BLaER1 treated with 17β-estradiol and CSF1 and Interleukin-3, amounts not matched to agents 10 nM and 100 nM (cell line): ENCODE data around the gene DHFR.

Source experiments
- H3K27ac ChIP-seq, 11 experiments: shearing (Covaris generic); formaldehyde crosslinking; 2 replicates each; pipeline ENCODE4 v1.8.1; 2022
- H3K27me3 ChIP-seq, 11 experiments: shearing (Covaris generic); formaldehyde crosslinking; 2 replicates each; pipeline ENCODE4 v1.8.1; 2022
- H3K36me3 ChIP-seq, 11 experiments: shearing (Covaris generic); formaldehyde crosslinking; 2 replicates each; pipeline ENCODE4 v1.8.1; 2022
- H3K4me1 ChIP-seq, 10 experiments: shearing (Covaris generic); formaldehyde crosslinking; 2 replicates each; pipeline ENCODE4 v1.8.1; 2022
- H3K4me2 ChIP-seq, 11 experiments: shearing (Covaris generic); formaldehyde crosslinking; 2 replicates each; pipeline ENCODE4 v1.8.1; 2022
- H3K4me3 ChIP-seq, 10 experiments: shearing (Covaris generic); formaldehyde crosslinking; 2 replicates each; pipeline ENCODE4 v1.8.1; 2022
- H3K9ac ChIP-seq, 11 experiments: shearing (Covaris generic); formaldehyde crosslinking; 2 replicates each; pipeline ENCODE4 v1.8.1; 2022
- H3K9me3 ChIP-seq, 11 experiments: shearing (Covaris generic); formaldehyde crosslinking; replicated peaks in 1 of 11; 2 replicates each; pipeline ENCODE4 v1.8.1; 2022
- H4K20me1 ChIP-seq, 11 experiments: shearing (Covaris generic); formaldehyde crosslinking; 2 replicates each; pipeline ENCODE4 v1.8.1; 2022
- Cebpa-rat ChIP-seq, 11 experiments: shearing (Covaris generic); IDR thresholded peaks; 2 replicates each; pipeline ENCODE4 v1.8.1; 2022

Gene DHFR

GRCh38 chr5:80695666-80696065 is 40.9 kb upstream of the DHFR start:
- no peaks in the 10 kb centered on the region for H3K27me3 ChIP-seq
- peaks cover 0 to 19% (median 6%) of the 10 kb centered on the region in 10 experiments; a peak in 8 of 20 replicates for H3K4me1 ChIP-seq
- peaks cover 23 to 49% (median 33%) of the 10 kb centered on the region in 11 experiments for H3K36me3 ChIP-seq
- no peak overlapping the region for H3K9ac ChIP-seq
- H3K4me3 ChIP-seq, result no peak overlapping the region
- 0 out of 22 replicates have a peak, but pooled peaks cover 0 to 3% (median 0%) of the 10 kb centered on the region in 11 experiments for H3K9me3 ChIP-seq
- peak overlapping the region in 5 of 11 experiments; percentile 10 to 52 (median 24); a peak in 9 of 22 replicates for H3K4me2 ChIP-seq
- no peak for TF ChIP-seq Cebpa-rat (IDR thresholded peaks at IDR 0.05)
- no peak overlapping the region for H3K27ac ChIP-seq
- H4K20me1 ChIP-seq, result no peaks in the 10 kb centered on the region; a peak in 1 of 22 replicates

GRCh38 chr5:80689627-80690026 is 34.8 kb upstream of the DHFR start:
- no peaks in the 10 kb centered on the region for H3K9me3 ChIP-seq

GRCh38 chr5:80688648-80689420 is 34.1 kb upstream of the DHFR start:
- H3K36me3 ChIP-seq, result peaks cover 5 to 26% (median 17%) of the 10 kb centered on the region in 11 experiments; a peak in 20 of 22 replicates
- H3K4me2 ChIP-seq, result no peak overlapping the region
- no peak overlapping the region for H3K27ac ChIP-seq
- peaks cover 0 to 5% (median 0%) of the 10 kb centered on the region in 11 experiments; a peak in 2 of 22 replicates for H4K20me1 ChIP-seq
- no peaks in the 10 kb centered on the region for H3K27me3 ChIP-seq
- peaks cover 0 to 3% (median 2%) of the 10 kb centered on the region in 11 experiments; a peak in 3 of 22 replicates for H3K9me3 ChIP-seq
- H3K9ac ChIP-seq, result no peak overlapping the region
- H3K4me3 ChIP-seq, result no peak overlapping the region
- no peaks in the 10 kb centered on the region for H3K4me1 ChIP-seq
- no peak for TF ChIP-seq Cebpa-rat (IDR thresholded peaks at IDR 0.05)

More at GRCh38 chr5:80689627-80690026, 34.8 kb upstream of the DHFR start:
- H3K4me2 ChIP-seq, result no peak overlapping the region
- peaks cover 3 to 25% (median 17%) of the 10 kb centered on the region in 11 experiments; a peak in 13 of 22 replicates for H3K36me3 ChIP-seq
- no peak for TF ChIP-seq Cebpa-rat (IDR thresholded peaks at IDR 0.05)
- no peak overlapping the region for H3K27ac ChIP-seq
- peaks cover 0 to 5% (median 0%) of the 10 kb centered on the region in 11 experiments; a peak in 2 of 22 replicates for H4K20me1 ChIP-seq
- H3K4me1 ChIP-seq, result peaks cover 0 to 3% (median 0%) of the 10 kb centered on the region in 10 experiments; a peak in 2 of 20 replicates
- H3K27me3 ChIP-seq, result no peaks in the 10 kb centered on the region
- H3K4me3 ChIP-seq, result no peak overlapping the region
- no peak overlapping the region for H3K9ac ChIP-seq

- Histone ChIP-seq H3K36me3 (peaks cover 22 to 44% (median 35%) of the 10 kb centered on the region in 11 experiments; a peak in 21 of 22 replicates), H3K4me3 (no peak overlapping the region), H3K4me2 (no peak overlapping the region), H3K9ac (no peak overlapping the region), H3K4me1 (peaks cover 0 to 9% (median 0%) of the 10 kb centered on the region in 10 experiments; a peak in 2 of 20 replicates), H3K27ac (no peak overlapping the region), H3K9me3 (peaks cover 0 to 13% (median 7%) of the 10 kb centered on the region in 11 experiments; a peak in 8 of 22 replicates), H3K27me3 (no peaks in the 10 kb centered on the region), H4K20me1 (peaks cover 0 to 5% (median 0%) of the 10 kb centered on the region in 11 experiments; a peak in 2 of 22 replicates)
- no peak for TF ChIP-seq Cebpa-rat (IDR thresholded peaks at IDR 0.05)
These were observed 32.0 kb upstream of the DHFR start for GRCh38 chr5:80686757-80687156.

GRCh38 chr5:80676706-80677105 is 21.9 kb upstream of the DHFR start:
- Histone ChIP-seq H3K4me2 (no peak overlapping the region), H4K20me1 (no peaks in the 10 kb centered on the region), H3K27me3 (no peaks in the 10 kb centered on the region), H3K36me3 (peaks cover 61 to 92% (median 75%) of the 10 kb centered on the region in 11 experiments), H3K27ac (no peak overlapping the region), H3K9me3 (no peaks in the 10 kb centered on the region), H3K4me1 (peaks cover 0 to 6% (median under 1%) of the 10 kb centered on the region in 10 experiments; a peak in 9 of 20 replicates), H3K9ac (no peak overlapping the region), H3K4me3 (no peak overlapping the region)
- no peak for TF ChIP-seq Cebpa-rat (IDR thresholded peaks at IDR 0.05)

GRCh38 chr5:80672140-80672736 is 17.5 kb upstream of the DHFR start:
- H3K27me3 ChIP-seq, result no peaks in the 10 kb centered on the region
- H3K9ac ChIP-seq, result no peak overlapping the region
- H3K4me1 ChIP-seq, result peaks cover 14 to 38% (median 26%) of the 10 kb centered on the region in 10 experiments
- peaks cover 45 to 81% (median 71%) of the 10 kb centered on the region in 11 experiments for H3K36me3 ChIP-seq
- no peak overlapping the region for H3K4me2 ChIP-seq
- no peak for TF ChIP-seq Cebpa-rat (IDR thresholded peaks at IDR 0.05)
- no peaks in the 10 kb centered on the region for H3K9me3 ChIP-seq
- H4K20me1 ChIP-seq, result peaks cover 0 to 11% (median 6%) of the 10 kb centered on the region in 11 experiments; a peak in 8 of 22 replicates
- no peak overlapping the region for H3K27ac ChIP-seq
- H3K4me3 ChIP-seq, result no peak overlapping the region

GRCh38 chr5:80668016-80668969 is 13.5 kb upstream of the DHFR start:
- H3K9me3 ChIP-seq, result no peaks in the 10 kb centered on the region
- H3K4me2 ChIP-seq, result peak overlapping the region; percentile 82 to 97 (median 89)
- H3K27ac ChIP-seq, result peak overlapping the region in 8 of 11 experiments; percentile 25 to 79 (median 54); a peak in 13 of 22 replicates
- peaks cover 0 to 11% (median 6%) of the 10 kb centered on the region in 11 experiments; a peak in 8 of 22 replicates for H4K20me1 ChIP-seq
- peak overlapping the region; percentile 24 to 59 (median 44); a peak in 19 of 20 replicates for H3K4me3 ChIP-seq
- H3K4me1 ChIP-seq, result peaks cover 14 to 35% (median 27%) of the 10 kb centered on the region in 10 experiments
- TF ChIP-seq Cebpa-rat (IDR thresholded peaks at IDR 0.05), result no peak
- peak overlapping the region; percentile 6 to 68 (median 40); a peak in 17 of 22 replicates for H3K9ac ChIP-seq
- no peaks in the 10 kb centered on the region for H3K27me3 ChIP-seq
- peaks cover 48 to 81% (median 69%) of the 10 kb centered on the region in 11 experiments for H3K36me3 ChIP-seq

- H3K36me3 ChIP-seq, result peaks cover 48 to 81% (median 69%) of the 10 kb centered on the region in 11 experiments
- no peak for TF ChIP-seq Cebpa-rat (IDR thresholded peaks at IDR 0.05)
- peak overlapping the region in 4 of 11 experiments; percentile 40 to 68 (median 66); a peak in 5 of 22 replicates for H3K9ac ChIP-seq
- peak overlapping the region; percentile 82 to 97 (median 89); a peak in 20 of 22 replicates for H3K4me2 ChIP-seq
- peaks cover 0 to 11% (median 6%) of the 10 kb centered on the region in 11 experiments; a peak in 8 of 22 replicates for H4K20me1 ChIP-seq
- peak overlapping the region in 6 of 11 experiments; percentile 37 to 79 (median 62); a peak in 8 of 22 replicates for H3K27ac ChIP-seq
- H3K9me3 ChIP-seq, result peaks cover 0 to 8% (median 0%) of the 10 kb centered on the region in 11 experiments; a peak in 1 of 22 replicates
- peaks cover 14 to 35% (median 27%) of the 10 kb centered on the region in 10 experiments for H3K4me1 ChIP-seq
- no peaks in the 10 kb centered on the region for H3K27me3 ChIP-seq
- 0 out of 20 replicates have a peak overlapping the region, but pooled peaks of 1 of the 10 experiments have one; percentile 48 for H3K4me3 ChIP-seq
These were observed 12.6 kb upstream of the DHFR start for GRCh38 chr5:80667384-80667783.
